Tibial artery (tissue), 4 donors: ENCODE data around the gene BACH2.
A peak's percentile ranks its signal among the peaks of the same experiment; 100 is the strongest.

ENCODE experiments used
- DNase-seq, 2 donors: peaks; one replicate each; pipeline ENCODE4 v3.0.0-alpha.2; 2019
- H3K27ac ChIP-seq, 2 donors: fragments of 200-600 bp; sonication (generic) in 1 of 2; 1 replicate in 1 of 2; 2 replicates in 1 of 2; pipeline ENCODE4 v1.5.1; 2018 to 2019; ENCODE audit warnings: mild to moderate bottlenecking in 1 of 2
- H3K27me3 ChIP-seq, 2 donors: fragments of 200-600 bp; sonication (generic) in 1 of 2; one replicate each; pipeline versions ENCODE4 v1.5.1 to v1.6.0; 2016 to 2019
- H3K36me3 ChIP-seq, 3 donors: fragments of 200-600 bp; sonication (generic) in 2 of 3; one replicate each; pipeline ENCODE4 v1.5.1; 2016 to 2019; ENCODE audit warnings: mild to moderate bottlenecking in 2 of 3
- H3K4me1 ChIP-seq, 4 donors: fragments of 200-600 bp; sonication (generic) in 2 of 4; 1 replicate in 3 of 4; 2 replicates in 1 of 4; pipeline ENCODE4 v1.5.1; 2016 to 2019
- H3K4me3 ChIP-seq, 2 donors: fragments of 200-600 bp; sonication (generic) in 1 of 2; 1 replicate in 1 of 2; 2 replicates in 1 of 2; pipeline ENCODE4 v1.5.1; 2018 to 2019; ENCODE audit warnings: mild to moderate bottlenecking in 2 of 2
- H3K9me3 ChIP-seq, 3 donors: fragments of 200-600 bp; sonication (generic) in 1 of 3; one replicate each; pipeline ENCODE4 v1.5.1; 2016 to 2019
- CTCF ChIP-seq, 2 experiments: fragments of 200-600 bp in 1 of 2; fragments of 450-650 bp in 1 of 2; IDR thresholded peaks; one replicate each; pipeline ENCODE4 v1.5.1; 2017 to 2019; ENCODE audit warnings: antibody characterized with exemption in 2 of 2, mild to moderate bottlenecking in 1 of 2, moderate library complexity in 1 of 2
- intact Hi-C: fragments of 100-400 bp; cut with DNase I; formaldehyde crosslinking; loops from one replicate; pipeline ENCODE4 v1.15.0; 2023; ENCODE audit warnings: low total_unique reads

BACH2 gene

GRCh38 chr6:90159452-90159851 lies 137.2 kb downstream of the BACH2 start:
- no peak for TF ChIP-seq CTCF (IDR thresholded peaks at IDR 0.05)
- peak overlapping the region in 1 of 2 donors; percentile 67 for H3K27ac ChIP-seq

GRCh38 chr6:90158936-90159335 lies 137.7 kb downstream of the BACH2 start:
- H3K27ac ChIP-seq: no peak overlapping the region
- no peaks in the 10 kb centered on the region for H3K36me3 ChIP-seq
- H3K27me3 ChIP-seq: no peaks in the 10 kb centered on the region
- peaks cover 0 to 27% (median 8%) of the 10 kb centered on the region in 4 donors for H3K4me1 ChIP-seq
- no peak for TF ChIP-seq CTCF (IDR thresholded peaks at IDR 0.05)
- no peak overlapping the region for H3K4me3 ChIP-seq
- intact Hi-C loops: no loop called here
- no peak for DNase-seq
- no peaks in the 10 kb centered on the region for H3K9me3 ChIP-seq

More at GRCh38 chr6:90159452-90159851, 137.2 kb downstream of the BACH2 start:
- Histone ChIP-seq H3K9me3 (no peaks in the 10 kb centered on the region), H3K36me3 (no peaks in the 10 kb centered on the region), H3K27me3 (no peaks in the 10 kb centered on the region), H3K4me3 (no peak overlapping the region), H3K4me1 (peaks cover 0 to 27% (median 8%) of the 10 kb centered on the region in 4 donors)
- no peak for DNase-seq
- intact Hi-C loops: no loop called here

- no peak for TF ChIP-seq CTCF (IDR thresholded peaks at IDR 0.05)
- no peaks in the 10 kb centered on the region for H3K36me3 ChIP-seq
- H3K27ac ChIP-seq: no peak overlapping the region
- no peaks in the 10 kb centered on the region for H3K9me3 ChIP-seq
- no peak for DNase-seq
- H3K4me1 ChIP-seq: peaks cover 0 to 27% (median 8%) of the 10 kb centered on the region in 4 donors
- no peaks in the 10 kb centered on the region for H3K27me3 ChIP-seq
- H3K4me3 ChIP-seq: no peak overlapping the region
- intact Hi-C loops: no loop called here
Measured at GRCh38 chr6:90157441-90157840, 139.2 kb downstream of the BACH2 start.

- H3K4me1 ChIP-seq: peaks cover 0 to 27% (median 8%) of the 10 kb centered on the region in 4 donors
- TF ChIP-seq CTCF (IDR thresholded peaks at IDR 0.05): no peak
- H3K27me3 ChIP-seq: no peaks in the 10 kb centered on the region
- no peaks in the 10 kb centered on the region for H3K36me3 ChIP-seq
- H3K9me3 ChIP-seq: no peaks in the 10 kb centered on the region
- no peak overlapping the region for H3K4me3 ChIP-seq
- intact Hi-C loops: no loop called here
- no peak for DNase-seq
- H3K27ac ChIP-seq: no peak overlapping the region
Measured at GRCh38 chr6:90156861-90157260, 139.8 kb downstream of the BACH2 start.

GRCh38 chr6:90154755-90155470 lies 141.7 kb downstream of the BACH2 start:
- intact Hi-C loops: no loop called here
- H3K4me3 ChIP-seq: no peak overlapping the region
- H3K36me3 ChIP-seq: no peaks in the 10 kb centered on the region
- H3K9me3 ChIP-seq: no peaks in the 10 kb centered on the region
- H3K4me1 ChIP-seq: peaks cover 0 to 11% (median 2%) of the 10 kb centered on the region in 4 donors
- TF ChIP-seq CTCF (IDR thresholded peaks at IDR 0.05): no peak
- H3K27me3 ChIP-seq: no peaks in the 10 kb centered on the region
- no peak for DNase-seq
- H3K27ac ChIP-seq: no peak overlapping the region
